PC-9 (cell line): ENCODE measurements around the gene KCNRG. TPM values are rescaled to one million over a fixed set of nuclear protein-coding genes. Genes with fewer than 3 reads are reported as not detected.

Experiments
- BruUV-seq: library from RNA; stranded (reverse); fragments of 400-500 nt; replicated peaks from 2 replicates; lab custom pipeline; 2021; lab: Mats Ljungman, UMichigan
- CTCF ChIA-PET: fragments of 300-600 bp; sonication (Branson Sonifier 250); formaldehyde crosslinking; loops from one replicate; lab custom pipeline; 2022; ENCODE audit warnings: antibody characterized with exemption; lab: Charles Lee
- POLR2A ChIA-PET: fragments of 300-600 bp; sonication (Branson Sonifier 250); formaldehyde crosslinking; loops from one replicate; lab custom pipeline; 2022; ENCODE audit warnings: antibody characterized with exemption; ENCODE audit not compliant: unreplicated experiment; lab: Charles Lee
- DNase-seq, 2 experiments: peaks; one replicate each; pipeline versions ENCODE4 v3.0.0 to v3.0.0-alpha.2; 2015 to 2022; ENCODE audit warnings: mixed read lengths in 1 of 2
- H2AFZ ChIP-seq: fragments of 200-600 bp; sonication (generic); 2 replicates; pipeline ENCODE4 v1.8.1; 2017; ENCODE audit warnings: antibody characterized with exemption
- H3F3A ChIP-seq: fragments of 200-600 bp; sonication (generic); 2 replicates; pipeline ENCODE4 v1.8.1; 2017; ENCODE audit warnings: antibody characterized with exemption, mild to moderate bottlenecking, low read depth; ENCODE audit not compliant: insufficient read depth
- H3K27ac ChIP-seq: fragments of 200-600 bp; sonication (generic); 2 replicates; pipeline ENCODE4 v1.6.1; 2016; ENCODE audit warnings: mixed run types
- H3K27me3 ChIP-seq: fragments of 200-600 bp; sonication (generic); 2 replicates; pipeline ENCODE4 v1.6.1; 2016; ENCODE audit warnings: low read depth, mixed run types; ENCODE audit not compliant: insufficient read depth
- H3K36me3 ChIP-seq: fragments of 200-600 bp; sonication (generic); 2 replicates; pipeline ENCODE4 v1.6.1; 2016; ENCODE audit warnings: low read depth, mixed run types
- H3K4me1 ChIP-seq: fragments of 200-600 bp; sonication (generic); replicated peaks from 2 replicates; pipeline ENCODE4 v1.6.1; 2016; ENCODE audit warnings: mixed run types; ENCODE audit not compliant: insufficient read depth
- H3K4me2 ChIP-seq: fragments of 200-600 bp; sonication (generic); 2 replicates; pipeline ENCODE4 v1.6.1; 2017; ENCODE audit warnings: mixed run types
- H3K4me3 ChIP-seq: fragments of 200-600 bp; sonication (generic); 2 replicates; pipeline ENCODE4 v1.6.1; 2016; ENCODE audit warnings: mixed run types
- H3K79me2 ChIP-seq: fragments of 200-600 bp; sonication (generic); 2 replicates; pipeline ENCODE4 v1.6.1; 2017; ENCODE audit warnings: low read depth, mixed run types
- H3K9me2 ChIP-seq: fragments of 200-600 bp; sonication (generic); 2 replicates; pipeline ENCODE4 v1.8.1; 2017; ENCODE audit warnings: mild to moderate bottlenecking; ENCODE audit not compliant: insufficient read depth
- H3K9me3 ChIP-seq: fragments of 200-600 bp; sonication (generic); 2 replicates; pipeline ENCODE4 v1.8.1; 2016; ENCODE audit warnings: low read depth; ENCODE audit not compliant: insufficient read depth
- H4K20me1 ChIP-seq: fragments of 200-600 bp; sonication (generic); 2 replicates; pipeline ENCODE4 v1.8.1; 2017; ENCODE audit not compliant: insufficient read depth
- CTCF ChIP-seq: fragments of 200-600 bp; sonication (generic); conservative IDR thresholded peaks from 2 replicates; pipeline ENCODE4 v1.6.1; 2017; ENCODE audit warnings: mixed run types, antibody characterized with exemption, mild to moderate bottlenecking, moderate library complexity
- EZH2 ChIP-seq: fragments of 200-600 bp; sonication (generic); IDR thresholded peaks from 2 replicates; pipeline ENCODE4 v1.8.0; 2017; ENCODE audit warnings: antibody characterized with exemption, low read depth
- intact Hi-C: fragments of 100-400 bp; cut with micrococcal nuclease; formaldehyde crosslinking; loops from one replicate; pipeline ENCODE4 v1.10.0; 2022; ENCODE audit not compliant: unreplicated experiment
- total RNA-seq: library from RNA; stranded (reverse); gene quantifications from 2 replicates; pipeline ENCODE4 v1.2.3, GENCODE V29; 2021

Gene KCNRG
- total RNA-seq, 1 experiment from 2014 or later, result 0.41 TPM

GRCh38 chr13:50017819-50018218, 2.6 kb downstream of the KCNRG start:
- Histone ChIP-seq H3K4me1 (no peaks in the 10 kb centered on the region), H2AFZ (no peak overlapping the region), H3K36me3 (peaks cover 4% of the 10 kb centered on the region; the same call in 1 of the 2 replicates), H3K9me3 (no peaks in the 10 kb centered on the region), H3K4me2 (no peak overlapping the region), H3K27ac (no peak overlapping the region), H3K27me3 (no peaks in the 10 kb centered on the region), H3K79me2 (0 out of 2 replicates have a peak, but pooled peaks cover 5% of the 10 kb centered on the region), H4K20me1 (no peaks in the 10 kb centered on the region), H3F3A (peaks cover 4% of the 10 kb centered on the region), H3K4me3 (no peak overlapping the region), H3K9me2 (no peaks in the 10 kb centered on the region)
- TF ChIP-seq CTCF (no peak), EZH2 (no peak)
- POLR2A ChIA-PET, result no interaction called here
- intact Hi-C loops, result no loop called here
- DNase-seq, result no peak
- CTCF ChIA-PET, result no interaction called here
- no TSS peak for BruUV-seq

GRCh38 chr13:50025436-50025835, 10.2 kb downstream of the KCNRG start:
- no TSS peak for BruUV-seq
- intact Hi-C loops, result loop anchor here (5.0 kb wide), 1 partner anchor 47 kb away; no protein-coding TSS in a partner anchor
- Histone ChIP-seq H3K27ac (no peak overlapping the region), H3K79me2 (no peaks in the 10 kb centered on the region), H3K4me2 (no peak overlapping the region), H3K36me3 (no peaks in the 10 kb centered on the region; the same call in 1 of the 2 replicates), H3K4me3 (no peak overlapping the region), H3K9me2 (no peaks in the 10 kb centered on the region), H4K20me1 (no peaks in the 10 kb centered on the region), H2AFZ (no peak overlapping the region), H3K9me3 (no peaks in the 10 kb centered on the region), H3K4me1 (no peaks in the 10 kb centered on the region), H3K27me3 (no peaks in the 10 kb centered on the region), H3F3A (peaks cover 5% of the 10 kb centered on the region; the same call in 1 of the 2 replicates)
- TF ChIP-seq EZH2 (no peak), CTCF (no peak)
- DNase-seq, result no peak
- CTCF ChIA-PET, result no interaction called here
- POLR2A ChIA-PET, result no interaction called here

- Histone ChIP-seq H3F3A (peaks cover 5% of the 10 kb centered on the region), H3K9me2 (no peaks in the 10 kb centered on the region), H3K27me3 (no peaks in the 10 kb centered on the region), H3K4me2 (no peak overlapping the region), H3K27ac (no peak overlapping the region), H4K20me1 (no peaks in the 10 kb centered on the region), H3K9me3 (no peaks in the 10 kb centered on the region), H3K4me1 (no peaks in the 10 kb centered on the region), H3K4me3 (no peak overlapping the region), H3K36me3 (no peaks in the 10 kb centered on the region; the same call in 1 of the 2 replicates), H3K79me2 (no peaks in the 10 kb centered on the region), H2AFZ (no peak overlapping the region)
- no peak for DNase-seq
- ChIA-PET CTCF (no interaction called here), POLR2A (no interaction called here)
- intact Hi-C loops, result loop anchor here (5.0 kb wide), 1 partner anchor 45 kb away; no protein-coding TSS in a partner anchor
- TF ChIP-seq EZH2 (no peak), CTCF (no peak)
- BruUV-seq, result no TSS peak
These were observed 11.7 kb downstream of the KCNRG start for GRCh38 chr13:50026788-50027473.
